HG03469 (cell line): ENCODE data around the gene RALBP1.

Experiments used
- ATAC-seq: cut with Tn5 transposase; IDR thresholded peaks from one replicate; pipeline ENCODE4 v1.9.1; 2021; ENCODE audit warnings: mild to moderate bottlenecking, moderate library complexity, moderate number of reproducible peaks; ENCODE audit not compliant: unreplicated experiment

Gene RALBP1

DNA sequence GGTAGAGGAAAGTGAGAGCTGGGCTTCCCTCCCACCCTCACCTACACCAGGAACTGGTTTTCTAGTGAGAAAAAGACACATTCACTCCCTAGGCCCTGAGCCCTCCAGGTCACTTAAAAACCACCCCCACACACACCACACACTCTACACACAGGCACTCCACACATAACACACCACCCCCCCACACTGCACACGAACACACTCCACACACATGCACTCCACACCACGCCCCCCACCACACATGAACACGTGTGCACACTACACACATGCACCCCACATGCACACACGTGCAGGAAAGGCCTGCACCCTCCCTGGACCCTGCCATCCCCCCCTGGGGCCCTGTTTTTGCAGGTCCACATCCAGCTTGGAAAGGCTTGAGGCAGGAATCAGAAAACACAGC lies 67.6 kb downstream of the RALBP1 start:
- no peak for ATAC-seq

DNA sequence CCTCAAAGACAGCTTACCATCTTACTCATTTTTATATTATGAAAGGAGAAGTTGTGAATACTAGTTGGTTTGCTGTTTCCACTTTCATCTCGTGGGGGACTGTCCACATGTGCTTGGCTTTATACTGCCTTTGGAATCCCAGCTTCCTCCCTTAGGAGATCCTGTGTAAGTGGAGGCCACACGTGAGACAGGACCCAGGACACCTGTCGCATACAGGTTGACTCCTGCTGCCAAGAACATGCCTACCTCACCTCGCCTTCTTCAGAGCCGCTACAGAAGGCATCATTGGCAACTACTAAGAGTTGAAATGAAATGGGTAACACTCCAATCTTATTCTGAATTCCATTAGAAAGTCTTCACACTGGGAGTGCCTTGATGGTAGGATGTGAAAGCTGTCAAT lies 69.7 kb downstream of the RALBP1 start:
- ATAC-seq = no peak

DNA sequence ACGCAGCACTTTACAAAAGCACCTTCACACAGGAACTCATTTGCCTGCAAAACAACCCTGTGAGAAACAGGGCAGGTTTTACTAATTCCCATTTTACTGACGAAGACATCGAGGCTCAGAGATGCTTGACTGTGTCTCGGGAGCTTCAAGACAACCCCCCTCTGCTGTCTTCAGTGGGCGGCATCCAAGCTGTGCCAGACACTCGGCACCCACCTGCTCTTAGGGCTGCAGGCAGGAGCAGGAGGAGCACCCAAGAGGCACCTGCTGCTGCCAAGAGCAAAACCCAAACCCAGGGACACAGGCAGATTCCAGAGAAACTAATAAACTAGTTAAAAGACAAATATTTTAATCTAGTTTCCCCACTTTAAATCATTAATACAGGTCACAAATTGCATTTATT lies 71.2 kb downstream of the RALBP1 start:
- no peak for ATAC-seq

DNA sequence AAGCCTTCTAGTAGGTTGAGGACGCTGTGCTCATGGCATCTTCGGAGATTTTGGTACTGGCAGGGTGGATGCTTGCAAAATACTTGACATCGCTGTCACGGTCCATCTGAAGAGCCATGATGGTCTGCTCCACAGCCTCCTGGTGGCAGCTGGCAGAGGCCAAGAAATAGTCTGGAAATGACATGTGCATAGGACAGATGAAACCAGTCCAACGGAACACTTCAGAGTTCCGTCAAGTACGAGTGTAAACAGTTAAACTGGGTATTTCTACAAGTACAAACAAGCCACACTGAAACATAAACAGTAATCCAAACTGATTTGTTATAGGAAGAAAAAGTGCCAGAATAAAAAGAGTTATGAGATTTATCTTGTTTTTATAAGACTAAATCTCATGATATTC lies 72.5 kb downstream of the RALBP1 start:
- ATAC-seq = no peak

DNA sequence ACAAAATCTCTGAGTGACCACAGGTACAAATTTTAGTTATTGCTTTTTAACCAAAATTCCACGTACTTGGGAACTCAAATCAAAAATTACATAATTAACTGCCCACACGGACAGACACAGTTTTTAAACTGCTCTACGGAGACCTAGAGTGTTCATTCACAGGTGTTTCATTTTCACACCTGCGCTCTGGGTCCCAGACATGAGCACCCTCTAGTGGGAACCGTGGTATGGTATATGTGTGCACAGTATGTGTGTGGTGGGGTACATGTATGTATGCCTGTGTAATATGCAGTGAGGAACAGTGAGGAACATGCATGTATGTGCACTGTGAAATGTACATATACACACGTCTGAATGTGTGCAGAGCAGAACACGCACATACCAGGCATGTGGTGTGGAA lies 74.1 kb downstream of the RALBP1 start:
- no peak for ATAC-seq

DNA sequence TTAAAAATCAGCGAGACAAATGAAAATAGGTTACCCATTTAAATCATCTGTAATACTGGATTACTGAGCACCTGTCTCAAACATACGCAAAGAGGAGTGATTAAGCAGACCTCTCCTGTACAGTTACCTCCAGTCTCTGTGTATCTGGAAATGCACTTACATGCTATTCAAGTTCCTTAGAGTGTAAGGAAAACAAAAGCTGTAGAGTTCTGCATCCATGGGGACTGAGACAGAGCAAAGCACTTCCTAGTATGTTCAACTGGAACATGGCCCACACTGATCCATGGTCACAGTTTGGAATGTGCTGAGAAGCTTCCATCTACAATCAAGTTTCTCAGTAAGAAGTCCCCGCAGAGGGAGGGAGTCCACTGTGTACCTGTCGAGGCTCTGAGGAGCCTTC lies 75.1 kb downstream of the RALBP1 start:
- no peak for ATAC-seq

DNA sequence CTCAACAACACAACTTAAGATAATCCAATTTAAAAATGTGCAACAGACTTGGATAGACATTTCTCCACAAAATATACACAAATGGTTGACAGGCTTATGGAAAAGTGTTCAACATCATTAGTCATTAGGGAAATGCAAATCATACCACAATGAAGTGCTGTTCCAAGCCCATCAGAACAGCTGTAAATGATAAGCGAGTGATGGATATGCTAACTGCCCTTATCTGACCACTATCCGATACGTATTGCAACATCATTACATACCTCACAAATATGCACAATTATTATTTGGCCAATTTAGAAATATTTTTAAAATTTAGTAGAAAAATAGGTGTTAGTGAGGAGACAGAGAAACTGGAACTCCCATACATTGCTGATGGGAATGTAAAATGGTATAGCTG lies 76.9 kb downstream of the RALBP1 start:
- no peak for ATAC-seq

DNA sequence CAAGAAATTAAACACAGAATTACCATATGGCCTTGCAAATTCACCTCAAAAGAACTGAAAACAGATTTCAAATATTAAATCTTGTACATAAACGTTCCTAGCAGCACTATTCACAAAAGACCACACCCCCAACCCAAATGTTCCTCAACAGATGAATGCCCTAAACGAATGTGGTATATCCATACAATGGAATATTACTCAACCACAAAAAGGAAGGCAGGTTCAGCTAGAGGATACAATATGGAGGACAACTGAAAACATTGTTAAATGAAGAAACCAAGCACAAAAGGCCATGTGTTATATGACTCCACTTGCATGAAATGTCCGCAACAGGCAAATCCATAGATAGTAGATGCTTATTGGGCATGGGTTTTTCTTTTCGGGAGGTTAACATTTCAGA lies 77.3 kb downstream of the RALBP1 start:
- no peak for ATAC-seq

DNA sequence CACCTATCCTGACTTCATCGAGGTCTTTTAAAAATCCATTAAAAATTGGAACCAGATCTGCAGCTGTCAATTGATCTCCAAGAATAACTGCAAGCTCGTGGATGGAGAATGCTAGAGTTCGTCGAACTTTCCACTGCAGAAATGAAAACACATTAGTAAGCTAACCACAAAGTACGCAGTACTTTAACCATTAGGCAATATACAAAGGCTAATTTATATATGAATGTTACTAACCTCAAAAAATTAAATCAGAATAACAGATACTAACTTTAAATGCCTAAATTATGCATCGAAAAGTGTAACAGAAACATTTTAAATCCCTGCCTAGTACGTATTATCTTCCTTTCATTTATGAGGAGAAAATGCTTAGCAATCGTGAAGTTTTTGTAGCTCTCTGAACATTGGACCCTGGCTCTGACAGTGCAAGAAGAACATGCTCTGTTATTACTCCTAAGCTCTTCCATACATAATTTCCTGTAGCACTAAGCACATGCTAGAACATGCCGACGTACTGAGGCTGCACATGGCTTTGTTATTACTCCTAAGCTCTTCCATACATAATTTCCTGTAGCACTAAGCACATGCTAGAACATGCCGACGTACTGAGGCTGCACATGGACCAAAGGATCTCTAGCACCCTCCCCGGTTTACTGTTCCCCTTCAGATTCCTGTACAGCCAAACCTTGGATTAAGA lies 82.1 kb downstream of the RALBP1 start:
- no peak for ATAC-seq

DNA sequence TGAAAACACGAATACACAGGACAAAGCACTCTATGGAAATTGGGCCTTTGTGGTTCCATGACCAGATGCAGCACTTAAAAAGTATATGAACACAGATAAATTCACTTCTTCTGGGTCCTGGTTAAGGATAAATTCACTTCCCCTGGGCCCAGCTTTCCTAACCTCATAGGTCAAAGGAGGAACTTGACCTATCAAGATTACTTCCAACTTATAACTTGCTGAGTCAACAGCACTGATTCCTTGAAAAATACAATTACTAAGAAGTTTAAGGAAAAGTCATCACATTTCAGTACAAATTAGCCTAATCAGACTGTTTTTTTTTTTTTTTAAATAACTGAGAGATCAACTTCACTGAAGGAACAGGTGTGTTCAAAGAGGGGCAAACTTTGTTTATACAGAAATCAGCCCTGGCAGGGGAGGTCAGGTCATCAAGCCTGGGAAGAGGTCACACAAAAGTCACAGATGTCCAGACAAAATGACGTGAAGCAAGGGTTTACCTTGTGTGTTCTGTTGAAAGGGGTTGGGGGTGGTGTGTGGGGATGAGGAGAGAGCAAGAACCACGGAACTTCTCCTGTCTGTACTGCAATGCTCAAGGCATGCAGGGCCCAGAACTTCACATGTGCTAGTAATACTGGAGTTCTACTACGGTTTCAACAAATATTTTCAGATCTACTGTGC lies 83.2 kb downstream of the RALBP1 start:
- ATAC-seq = no peak

DNA sequence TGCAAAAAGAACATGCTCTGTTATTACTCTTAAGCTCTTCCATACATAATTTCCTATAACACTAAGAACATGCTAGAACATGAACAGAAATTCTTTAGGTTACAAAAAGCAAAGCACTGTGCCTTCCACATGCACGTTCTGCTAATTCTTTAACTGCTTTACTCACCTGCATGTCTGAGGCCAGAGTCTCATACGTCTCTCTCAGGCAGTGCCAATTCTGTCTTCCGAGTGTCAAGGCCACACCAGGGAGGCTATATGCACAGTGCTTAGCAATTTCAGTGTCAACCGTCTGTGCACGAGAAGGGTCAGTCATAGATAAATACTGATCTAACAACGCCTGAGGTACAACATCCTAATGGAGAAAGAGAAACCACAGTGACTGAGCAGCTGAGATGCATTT lies 83.9 kb downstream of the RALBP1 start:
- ATAC-seq = no peak

DNA sequence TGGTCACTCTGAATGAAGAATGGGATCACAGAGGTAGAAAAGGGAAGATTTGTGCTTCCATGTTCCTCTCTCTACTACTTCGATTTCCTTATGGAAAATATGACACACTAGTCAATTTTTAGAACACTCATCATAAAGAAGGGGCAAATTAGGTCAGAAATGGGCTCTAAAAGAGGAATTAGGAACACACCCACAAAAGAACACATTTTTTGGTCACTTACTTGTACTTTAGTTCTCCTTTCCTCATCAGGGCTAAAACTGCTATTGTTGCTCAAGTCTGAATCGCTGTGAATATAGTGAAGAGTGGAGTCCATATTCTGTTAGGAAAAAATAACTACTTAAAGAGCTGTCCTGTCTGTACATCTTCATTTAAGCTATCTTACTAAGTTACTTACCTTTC lies 86.4 kb downstream of the RALBP1 start:
- ATAC-seq = no peak

DNA sequence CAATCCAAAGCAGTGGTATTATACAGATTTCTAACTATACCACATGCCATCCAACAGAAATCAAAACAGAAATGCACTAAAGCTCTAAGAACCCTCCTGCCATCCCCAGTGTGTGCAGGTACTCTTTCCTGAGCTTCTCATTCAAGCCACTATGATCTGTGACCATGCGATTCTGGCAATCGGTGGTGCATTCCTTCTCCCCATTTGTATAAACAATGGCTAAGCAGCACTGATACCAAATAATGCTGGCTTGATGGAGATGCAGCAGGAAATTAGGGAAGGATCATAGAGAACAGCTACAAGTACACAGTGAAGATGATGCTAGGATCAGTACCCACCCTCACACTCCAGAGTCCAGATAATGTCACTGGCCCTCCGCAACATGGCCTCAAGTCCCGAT lies 87.3 kb downstream of the RALBP1 start:
- ATAC-seq = no peak

DNA sequence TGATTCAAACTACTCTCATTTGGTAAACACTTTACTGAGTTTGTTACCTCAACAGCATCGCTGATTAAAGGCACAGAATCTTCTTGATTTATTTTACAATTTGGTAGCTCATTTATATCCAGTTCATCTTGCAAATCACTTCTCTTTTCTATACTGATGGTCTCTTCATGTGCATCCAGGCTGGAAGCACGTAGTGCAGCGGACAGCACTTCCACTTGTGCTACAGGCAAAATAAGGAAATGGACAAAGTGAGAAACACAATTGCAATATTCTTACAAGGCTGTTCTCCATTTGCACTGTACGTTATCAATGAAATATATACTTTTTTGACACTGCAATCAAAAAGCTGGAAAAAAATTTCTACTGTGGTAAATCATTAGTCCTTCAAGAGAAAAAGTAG lies 88.0 kb downstream of the RALBP1 start:
- ATAC-seq = no peak

DNA sequence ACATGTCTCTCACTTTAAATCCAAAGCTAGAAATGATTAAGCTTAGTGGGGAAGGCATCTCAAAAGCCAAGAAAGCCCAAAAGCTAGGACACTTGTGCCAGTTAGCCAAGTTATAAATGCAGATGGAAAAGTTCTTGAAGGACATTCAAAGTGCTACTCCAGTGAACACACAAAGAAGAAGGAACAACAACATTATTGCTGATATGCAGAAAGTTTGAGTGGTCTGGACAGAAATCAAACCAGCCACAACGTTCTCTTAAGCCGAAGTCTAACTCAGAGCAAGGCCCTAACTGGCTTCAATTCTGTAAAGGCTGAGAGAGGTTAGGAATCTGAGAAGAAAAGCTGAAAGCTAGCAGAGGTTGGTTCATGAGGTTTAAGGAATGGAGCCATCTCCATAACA lies 90.1 kb downstream of the RALBP1 start:
- no peak for ATAC-seq

DNA sequence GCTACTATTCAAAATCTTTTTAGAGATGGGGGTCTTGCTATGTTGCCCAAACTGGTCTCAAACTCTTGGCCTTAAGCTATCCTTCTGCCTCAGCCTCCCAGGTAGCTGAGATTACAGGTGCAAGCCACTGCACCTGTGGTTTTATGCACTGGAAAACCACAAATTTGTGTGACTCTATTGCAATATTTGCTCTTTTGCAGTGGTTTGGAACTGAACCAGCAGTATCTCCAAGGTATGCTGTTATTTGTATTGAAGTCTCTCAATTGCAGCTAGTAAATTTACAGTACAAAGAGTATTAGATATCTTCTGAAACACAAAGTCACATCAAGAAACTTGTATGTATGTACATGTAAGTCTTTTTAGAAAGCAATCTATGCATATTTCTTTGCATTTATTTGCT lies 92.9 kb downstream of the RALBP1 start:
- ATAC-seq = no peak

DNA sequence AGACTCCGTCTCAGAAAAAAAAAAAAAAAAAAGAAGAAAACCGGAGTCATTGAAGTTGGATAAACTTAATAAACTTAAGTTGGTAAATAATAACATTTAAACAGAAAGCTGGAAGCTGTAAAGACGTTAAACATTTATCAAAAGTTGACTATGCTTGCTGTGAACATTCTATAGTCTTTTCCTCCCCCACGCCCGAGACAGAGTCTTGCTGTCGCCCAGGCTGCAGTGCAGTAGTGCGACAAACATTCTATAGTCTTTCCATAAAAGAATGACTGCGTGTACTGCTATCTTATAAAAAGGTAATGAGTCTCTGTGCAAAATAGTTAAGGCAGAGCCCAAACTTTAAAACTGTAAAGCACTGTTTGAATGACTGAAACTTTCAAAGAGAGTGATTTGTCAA lies 93.9 kb downstream of the RALBP1 start:
- no peak for ATAC-seq

DNA sequence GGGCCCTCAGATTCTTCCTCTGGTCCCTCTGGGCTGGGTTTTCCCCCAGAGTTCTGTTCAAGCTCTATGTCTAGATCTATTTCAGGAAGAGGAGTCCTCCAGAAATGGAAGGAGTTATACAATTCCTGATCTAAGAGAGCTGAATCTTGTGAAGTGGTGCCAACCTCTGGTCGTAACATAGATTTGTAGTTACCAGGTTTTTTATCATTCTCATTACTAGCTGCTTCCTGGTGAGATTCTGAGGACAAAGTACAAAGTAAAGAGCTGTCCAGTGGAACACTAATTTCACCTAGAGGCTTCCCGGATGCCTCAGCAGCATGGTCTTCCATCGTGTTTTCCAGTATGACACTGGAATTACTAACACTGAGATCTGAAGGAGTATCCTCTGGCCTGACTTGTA lies 94.9 kb downstream of the RALBP1 start:
- no peak for ATAC-seq

DNA sequence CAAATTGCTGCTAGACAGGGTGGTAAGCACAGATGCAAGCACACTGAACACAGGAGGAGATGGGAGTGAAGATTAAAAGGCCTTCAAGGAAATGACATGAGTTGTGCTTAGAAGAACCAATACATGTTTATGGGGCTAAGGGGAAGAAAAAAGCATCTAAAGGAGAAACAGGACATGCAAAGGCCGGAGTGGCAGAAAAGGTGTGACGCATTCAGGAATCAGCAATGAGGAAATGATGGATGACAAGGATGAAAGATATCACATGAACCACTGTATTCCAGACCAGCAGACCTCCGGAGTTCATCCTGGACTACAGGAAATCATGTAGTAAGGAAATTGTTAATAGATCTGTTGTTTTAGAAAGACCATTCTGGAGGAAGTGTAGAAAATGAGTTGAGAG lies 96.2 kb downstream of the RALBP1 start:
- no peak for ATAC-seq

DNA sequence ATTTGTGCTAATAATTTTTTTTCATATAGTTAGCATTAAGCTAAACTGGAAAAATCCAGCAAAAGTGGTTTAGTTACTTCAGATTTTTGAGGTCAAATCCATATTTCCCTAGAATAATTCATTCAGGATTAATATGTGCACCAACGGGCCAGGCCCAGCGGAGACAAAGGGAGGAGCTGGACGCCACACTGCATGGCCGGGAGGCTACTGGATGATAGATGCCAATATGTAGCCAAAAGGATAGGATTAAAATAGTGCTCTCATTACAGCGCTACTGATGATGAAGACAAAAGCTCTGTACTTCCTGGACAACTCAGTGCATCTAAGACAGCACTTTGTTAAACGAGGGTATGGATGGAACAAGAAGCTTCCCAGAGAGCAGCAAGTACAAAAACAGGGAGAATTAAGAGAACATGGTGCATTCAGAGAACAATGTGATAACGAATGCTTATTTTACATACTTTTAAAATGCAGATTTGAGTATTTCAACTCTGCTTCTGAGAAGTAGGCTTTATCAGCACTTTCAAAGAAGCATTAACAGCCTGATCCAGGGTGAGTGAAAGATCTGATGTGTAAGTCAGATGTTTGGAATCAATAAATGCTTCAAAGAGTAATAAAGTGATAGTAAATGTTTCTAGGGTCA lies 99.3 kb downstream of the RALBP1 start:
- ATAC-seq = no peak

DNA sequence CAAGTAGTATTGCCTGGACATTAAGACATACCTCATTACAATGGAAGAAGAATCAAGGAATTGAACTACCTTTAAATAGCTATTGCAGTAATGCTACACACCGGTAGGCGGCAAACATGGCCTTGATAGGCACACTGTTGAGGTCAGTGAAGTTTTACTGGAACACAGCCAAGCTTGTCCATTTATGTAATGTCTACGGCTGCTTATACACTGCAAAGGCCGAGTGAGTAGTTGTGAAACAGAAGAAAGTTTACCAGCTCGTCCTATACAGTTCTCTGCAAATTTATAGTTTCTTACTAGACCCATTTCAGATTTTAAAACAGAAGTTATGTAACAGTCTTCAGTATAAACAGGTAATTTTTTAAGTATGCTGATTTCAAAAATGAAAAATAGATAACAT lies 100.2 kb downstream of the RALBP1 start:
- ATAC-seq = peak; percentile 74

DNA sequence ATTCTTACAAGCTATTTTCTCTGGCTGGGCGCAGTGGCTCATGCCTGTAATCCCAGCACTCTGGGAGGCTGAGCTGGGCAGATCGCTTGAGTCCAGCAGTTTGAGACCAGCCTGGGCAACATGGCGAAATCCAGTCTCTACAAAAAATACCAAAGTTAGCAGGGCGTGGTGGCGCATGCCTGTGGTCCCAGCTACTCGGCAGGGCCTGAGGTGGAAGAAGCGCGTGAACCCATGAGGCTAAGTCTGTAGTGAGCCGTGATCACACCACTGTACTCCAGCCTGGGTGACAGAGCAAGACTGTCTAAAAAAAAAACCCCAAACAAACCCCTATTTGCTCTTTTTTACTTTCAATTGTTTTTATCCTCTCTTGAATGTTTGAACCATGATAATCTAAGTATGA lies 102.0 kb downstream of the RALBP1 start:
- no peak for ATAC-seq
